ENCODE data around the gene CFAP99. TPM values are rescaled to one million over a fixed set of nuclear protein-coding genes. Genes with fewer than 3 reads are reported as not detected.

Gene CFAP99
- total and polyA plus RNA-seq, 9 of the 15 experiments (the other 6 are each of a cell fraction or from before 2014, with no cell fraction given), result 0.07 to 0.18 (median 0.09) TPM; not detected in 6

GRCh38 chr4:2395038-2395437 lies 23.7 kb upstream of the CFAP99 start:
- ChIA-PET CTCF (ENCODE audit: low intra/inter-chr PET ratio) (no interaction called here), POLR2A (interaction anchor here (0.6 to 1.2 kb wide), 4 partner anchors 9 to 21 kb away, joined by 3 to 4 read pairs (median 4); no protein-coding TSS in a partner anchor)
- peak overlapping the region; percentile 79 for H3K27ac ChIP-seq (ENCODE audit: extremely low read depth, low read depth, low read length)
- no peak overlapping the region for H2AFZ ChIP-seq (ENCODE audit: low read depth, low read length)
- TF ChIP-seq TAF1 (IDR thresholded peaks at IDR 0.05; ENCODE audit: control insufficient read depth, extremely low read depth, insufficient read depth, low read length, severe bottlenecking) (no peak), ZNF395 (CRISPR knock-in tag; IDR thresholded peaks at IDR 0.05) (peak; percentile 57; the same call in 1 of the 2 replicates), GABPB1 (CRISPR knock-in tag; IDR thresholded peaks at IDR 0.05) (peak; percentile 14; the same call in 1 of the 2 replicates)
- WGBS (ENCODE audit: insufficient coverage, low coverage, missing lambda C conversion rate), result 60% methylated on average over 8 of the region's 9 CpGs
- H3K9ac ChIP-seq (ENCODE audit: insufficient read depth in 1 of 2, low read depth in 2 of 2, low read length in 2 of 2), result peak overlapping the region; percentile 32 to 92
- H3K27me3 ChIP-seq (ENCODE audit: control insufficient read depth in 2 of 2, insufficient read depth in 2 of 2, low read length in 2 of 2), result no peaks in the 10 kb centered on the region
- DNase-seq (ENCODE audit: extremely low read depth in 1 of 4, low spot score in 3 of 4), result no peak
- H3K9me1 ChIP-seq (ENCODE audit: control insufficient read depth, insufficient read depth, low read length), result peaks cover 6% of the 10 kb centered on the region
- no peak for FAIRE-seq
- peaks cover 52 to 80% of the 10 kb centered on the region in 2 experiments for H3K4me1 ChIP-seq (replicated peaks in 1 of 2; ENCODE audit: control insufficient read depth in 2 of 2, insufficient read depth in 2 of 2, low read length in 2 of 2)
- ATAC-seq, result no peak
- intact Hi-C loops (cut with micrococcal nuclease) (no loop called here), in situ Hi-C loops (cut with MboI) (no loop called here)
- H4K20me1 ChIP-seq (replicated peaks; ENCODE audit: control insufficient read depth, insufficient read depth, low read length), result no peaks in the 10 kb centered on the region
- TSS peak; percentile 19 for BruUV-seq (replicated peaks)
- H3K36me3 ChIP-seq (ENCODE audit: control insufficient read depth, insufficient read depth, low read length), result peaks cover 12% of the 10 kb centered on the region; the same call in 1 of the 3 replicates
- H3K4me2 ChIP-seq (ENCODE audit: insufficient read depth, low read length), result peak overlapping the region; percentile 72
- H3K4me3 ChIP-seq, result no peak overlapping the region
- H3K79me2 ChIP-seq (ENCODE audit: control insufficient read depth, insufficient read depth, low read length), result peaks cover 76% of the 10 kb centered on the region
- H3K9me3 ChIP-seq (replicated peaks; ENCODE audit: control insufficient read depth, insufficient read depth, low read depth, low read length), result no peaks in the 10 kb centered on the region

Data from K562 (cell line).